ENCODE measurements around the gene FAM171A2. TPM values are rescaled to one million over a fixed set of nuclear protein-coding genes. Genes with fewer than 3 reads are reported as not detected.
A peak's percentile ranks its signal among the peaks of the same experiment; 100 is the strongest.

FAM171A2 gene
- total RNA-seq, 1 experiment from 2014 or later = 7.6 TPM

GRCh38 chr17:44376124-44376523, 12.5 kb upstream of the FAM171A2 start:
- no peaks in the 10 kb centered on the region for H3K36me3 ChIP-seq (ENCODE audit: control insufficient read depth, insufficient read depth, low read length)
- H3K9me3 ChIP-seq (ENCODE audit: control insufficient read depth, insufficient read depth, low read depth, low read length) = no peaks in the 10 kb centered on the region
- intact Hi-C loops (cut with micrococcal nuclease; ENCODE audit: unreplicated experiment) (no loop called here), in situ Hi-C loops (cut with HindIII; ENCODE audit: low pct_unique_long_range_greater_than_20kb, low sequenced_read_pairs) (no loop called here)
- no TSS peak for BruUV-seq (replicated peaks)
- no peaks in the 10 kb centered on the region for H3K4me1 ChIP-seq (ENCODE audit: control insufficient read depth, insufficient read depth, low read length)
- H3K4me3 ChIP-seq (ENCODE audit: low read depth in 2 of 2, low read length in 2 of 2) = no peak overlapping the region
- CTCF ChIA-PET = no interaction called here
- H3K27ac ChIP-seq (ENCODE audit: low read length) = no peak overlapping the region
- POLR2A ChIA-PET = no interaction called here
- DNase-seq (ENCODE audit: low read depth, low spot score) = no peak
- H3K27me3 ChIP-seq (ENCODE audit: control insufficient read depth, insufficient read depth, low read length) = no peaks in the 10 kb centered on the region
- TF ChIP-seq CTCF (IDR thresholded peaks at IDR 0.05) (peak; percentile 22; the same call in 1 of the 2 replicates), SIN3A (IDR thresholded peaks at IDR 0.05; ENCODE audit: borderline replicate concordance, insufficient read depth, low read depth, low read length) (no peak)
- ATAC-seq = no peak

GRCh38 chr17:44375196-44376017, 11.8 kb upstream of the FAM171A2 start:
- BruUV-seq (replicated peaks) = no TSS peak
- Histone ChIP-seq H3K9me3 (ENCODE audit: control insufficient read depth, insufficient read depth, low read depth, low read length) (no peaks in the 10 kb centered on the region), H3K27ac (ENCODE audit: low read length) (no peak overlapping the region), H3K27me3 (ENCODE audit: control insufficient read depth, insufficient read depth, low read length) (no peaks in the 10 kb centered on the region), H3K4me3 (ENCODE audit: low read depth in 2 of 2, low read length in 2 of 2) (no peak overlapping the region), H3K36me3 (ENCODE audit: control insufficient read depth, insufficient read depth, low read length) (no peaks in the 10 kb centered on the region), H3K4me1 (ENCODE audit: control insufficient read depth, insufficient read depth, low read length) (no peaks in the 10 kb centered on the region)
- in situ Hi-C loops (cut with HindIII; ENCODE audit: low pct_unique_long_range_greater_than_20kb, low sequenced_read_pairs) (no loop called here), intact Hi-C loops (cut with micrococcal nuclease; ENCODE audit: unreplicated experiment) (no loop called here)
- CTCF ChIA-PET = interaction anchor here (0.6 kb wide), 1 partner anchor 349 kb away, joined by 4 read pairs; no protein-coding TSS in a partner anchor
- POLR2A ChIA-PET = no interaction called here
- ATAC-seq = 0 out of 2 replicates have a peak, but pooled peaks have one; percentile 52
- DNase-seq (ENCODE audit: low read depth, low spot score) = no peak
- no peak for TF ChIP-seq SIN3A (IDR thresholded peaks at IDR 0.05; ENCODE audit: borderline replicate concordance, insufficient read depth, low read depth, low read length)
- no peak for TF ChIP-seq POLR2AphosphoS5 (IDR thresholded peaks at IDR 0.05; ENCODE audit: low read depth, low read length)
- TF ChIP-seq CTCF (IDR thresholded peaks at IDR 0.05) = no peak
- no peak for TF ChIP-seq TCF7L2 (IDR thresholded peaks at IDR 0.05; ENCODE audit: low read depth, low read length)
- no peak for TF ChIP-seq REST (IDR thresholded peaks at IDR 0.05; ENCODE audit: insufficient read depth in 1 of 2, low read depth in 2 of 2, low read length in 1 of 2)
